GM12878 (cell line): ENCODE data around the gene SLFN5. TPM values are rescaled to one million over a fixed set of nuclear protein-coding genes. Genes with fewer than 3 reads are reported as not detected.

ENCODE experiments used
- ATAC-seq: fragments of 200-7000 bp; cut with Tn5 transposase; 3 replicates; pipeline ENCODE4 v1.9.1; 2020; ENCODE audit warnings: mild to moderate bottlenecking, moderate library complexity
- BruUV-seq: library from RNA; stranded (reverse); fragments of 400-500 nt; replicated peaks from 2 replicates; lab custom pipeline; 2021; lab: Mats Ljungman, UMichigan
- CTCF ChIA-PET: fragments of 300-600 bp; sonication (Branson Sonifier 250); formaldehyde crosslinking; extraction: SDS; loops from one replicate; lab custom pipeline; 2021; ENCODE audit warnings: inconsistent platforms; lab: Yijun Ruan, JAX
- POLR2A ChIA-PET: fragments of 350-600 bp; formaldehyde crosslinking; extraction: SDS; loops from one replicate; lab custom pipeline; 2021; ENCODE audit warnings: inconsistent platforms; lab: Charles Lee
- RAD21 ChIA-PET: fragments of 300-600 bp; sonication (Branson Sonifier 250); formaldehyde crosslinking; loops from one replicate; lab custom pipeline; 2023; ENCODE audit warnings: antibody characterized with exemption; ENCODE audit not compliant: unreplicated experiment; lab: Charles Lee
- SMC1A ChIA-PET: fragments of 300-600 bp; sonication (Branson Sonifier 250); formaldehyde crosslinking; loops from one replicate; lab custom pipeline; 2023; ENCODE audit not compliant: unreplicated experiment, uncharacterized antibody; lab: Charles Lee
- DNase-seq: peaks from one replicate; pipeline ENCODE4 v3.0.0-alpha.2; 2011; ENCODE audit warnings: low read depth, low spot score
- FAIRE-seq: peaks from 3 replicates; lab custom pipeline; 2011; peaks lifted over from hg19 to GRCh38; lab: Jason Lieb, UNC
- H2AFZ ChIP-seq: 2 replicates; pipeline ENCODE4 v1.6.0; 2011; ENCODE audit warnings: low read depth, low read length, control low read depth; ENCODE audit not compliant: control insufficient read depth
- H3K27ac ChIP-seq: 2 replicates; pipeline ENCODE4 v1.5.1; 2011; ENCODE audit warnings: control low read depth; ENCODE audit not compliant: control insufficient read depth, insufficient read depth
- H3K27me3 ChIP-seq, 2 experiments: replicated peaks in 1 of 2; 2 replicates each; pipeline versions ENCODE4 v1.6.0 to v1.6.1; 2011; ENCODE audit warnings: low read length in 1 of 2; ENCODE audit not compliant: control insufficient read depth in 2 of 2, insufficient read depth in 2 of 2
- H3K36me3 ChIP-seq, 2 experiments: 2 replicates each; pipeline ENCODE4 v1.5.1; 2011; ENCODE audit warnings: low read length in 1 of 2; ENCODE audit not compliant: control insufficient read depth in 2 of 2, insufficient read depth in 2 of 2
- H3K4me1 ChIP-seq: 2 replicates; pipeline ENCODE4 v1.6.1; 2011; ENCODE audit warnings: mild to moderate bottlenecking, low read length, moderate library complexity, mixed read lengths; ENCODE audit not compliant: control insufficient read depth, insufficient read depth
- H3K4me2 ChIP-seq: 2 replicates; pipeline ENCODE4 v1.6.0; 2011; ENCODE audit warnings: control low read depth; ENCODE audit not compliant: control insufficient read depth, insufficient read depth
- H3K4me3 ChIP-seq: fragments of 200-600 bp; sonication (generic); 2 replicates; pipeline ENCODE4 v1.5.1; 2016
- H3K79me2 ChIP-seq: 2 replicates; pipeline ENCODE4 v1.6.0; 2011; ENCODE audit warnings: low read length; ENCODE audit not compliant: control insufficient read depth, insufficient read depth
- H3K9ac ChIP-seq: 2 replicates; pipeline ENCODE4 v1.8.0; 2011; ENCODE audit warnings: low read length, control low read depth, mixed read lengths; ENCODE audit not compliant: control insufficient read depth, insufficient read depth
- H3K9me3 ChIP-seq: replicated peaks from 3 replicates; pipeline ENCODE4 v1.5.1; 2011; ENCODE audit warnings: mild to moderate bottlenecking, low read length; ENCODE audit not compliant: control insufficient read depth, insufficient read depth
- H4K20me1 ChIP-seq: 2 replicates; pipeline ENCODE4 v1.6.0; 2011; ENCODE audit not compliant: control insufficient read depth, insufficient read depth
- ATF3 ChIP-seq: IDR thresholded peaks from 2 replicates; pipeline ENCODE4 v1.6.1; 2011; ENCODE audit warnings: low read depth, mild to moderate bottlenecking, low read length, moderate library complexity, borderline replicate concordance; ENCODE audit errors: extremely low read depth
- ATF7 ChIP-seq: fragments of 450-650 bp; IDR thresholded peaks from 2 replicates; pipeline ENCODE4 v1.6.1; 2016; ENCODE audit warnings: low read depth, mild to moderate bottlenecking
- NFYA ChIP-seq: IDR thresholded peaks from 2 replicates; pipeline ENCODE4 v1.6.1; 2011; ENCODE audit warnings: low read depth, mild to moderate bottlenecking, low read length, improper control_type of control experiment, borderline replicate concordance
- NRF1 ChIP-seq: conservative IDR thresholded peaks from 2 replicates; pipeline ENCODE4 v1.6.1; 2011; ENCODE audit warnings: mild to moderate bottlenecking, low read depth, low read length, improper control_type of control experiment
- PAX5 ChIP-seq: IDR thresholded peaks from 2 replicates; pipeline ENCODE4 v1.6.1; 2011; ENCODE audit warnings: low read depth, low read length, borderline replicate concordance
- POU2F2 ChIP-seq: IDR thresholded peaks from 3 replicates; pipeline ENCODE4 v1.6.1; 2011; ENCODE audit warnings: low read depth, mild to moderate bottlenecking, low read length, borderline replicate concordance
- RELA ChIP-seq: fragments of 450-650 bp; IDR thresholded peaks from 2 replicates; pipeline ENCODE4 v1.8.0; 2014; ENCODE audit warnings: borderline replicate concordance; ENCODE audit not compliant: partially characterized antibody
- SKIL ChIP-seq: fragments of 450-650 bp; IDR thresholded peaks from 2 replicates; pipeline ENCODE4 v1.6.1; 2017; ENCODE audit warnings: mild to moderate bottlenecking, low read depth, inconsistent platforms; ENCODE audit not compliant: poor library complexity, severe bottlenecking
- ZBTB11 ChIP-seq: fragments of 450-650 bp; formaldehyde crosslinking; IDR thresholded peaks from 2 replicates; pipeline ENCODE4 v1.5.0; 2022; ENCODE audit warnings: mild to moderate bottlenecking, missing genetic modification characterization
- WGBS: methylation state at CpG from one replicate; pipeline ENCODE4 v1.1.6; 2016; ENCODE audit warnings: low lambda C conversion rate; ENCODE audit not compliant: insufficient replicate concordance, insufficient coverage; ENCODE audit errors: missing lambda C conversion rate; 5-methylcytosine and 5-hydroxymethylcytosine counted together
- in situ Hi-C: fragments of 300-500 bp; cut with MboI; formaldehyde crosslinking; loops from 9 replicates; pipeline ENCODE4 v1.14.3; 2018; ENCODE audit warnings: mixed read lengths
- intact Hi-C: fragments of 100-400 bp; cut with micrococcal nuclease; formaldehyde crosslinking; loops from one replicate; pipeline ENCODE4 v1.14.2; 2022; ENCODE audit not compliant: unreplicated experiment
- polyA plus RNA-seq, 11 experiments: library from polyadenylated mRNA; depleted of rRNA in 4 of 11; unstranded in 6 of 11; stranded (reverse) in 5 of 11; fragments of >200 nt; fragmentation: Nextera tagmentation in 4 of 11; fragmentation: Illumina TruSeq in 1 of 11; extraction: Ambion mirVana in 4 of 11; extraction: Trizol in 1 of 11; gene quantifications; 1 replicate in 1 of 11; 2 replicates in 10 of 11; pipeline versions ENCODE4 v1.2.1 to v1.2.3, GENCODE V29; 2011 to 2016; ENCODE audit warnings: inconsistent platforms in 2 of 11, missing spikeins in 2 of 11, low read depth in 1 of 11
- total RNA-seq, 4 experiments: library from RNA; depleted of rRNA in 3 of 4; stranded (reverse); fragments of >200 nt in 3 of 4; fragmentation: Illumina TruSeq in 1 of 4; extraction: Trizol in 1 of 4; gene quantifications; 2 replicates each; pipeline versions ENCODE4 v1.2.1 to v1.2.3, GENCODE V29; 2013 to 2021
- TF ChIP-seq, protein P1 (sequence below): fragments of 450-650 bp; formaldehyde crosslinking; IDR thresholded peaks from 2 replicates; pipeline ENCODE4 v1.4.0; 2020; ENCODE audit warnings: mild to moderate bottlenecking, moderate library complexity

SLFN5 gene
- total and polyA plus RNA-seq, 10 of the 15 experiments (the other 5 are each of a cell fraction or from before 2014, with no cell fraction given), result 0.19 to 2.1 (median 1.3) TPM

- in situ Hi-C loops, result no loop called here
- no peaks in the 10 kb centered on the region for H3K79me2 ChIP-seq
- DNase-seq, result no peak
- CTCF ChIA-PET, result interaction anchor here (0.6 kb wide), 1 partner anchor 105 kb away, joined by 4 read pairs; no protein-coding TSS in a partner anchor
- TF ChIP-seq POU2F2, result no peak
- no peak for TF ChIP-seq SKIL
- no peak for TF ChIP-seq ATF7
- TF ChIP-seq, protein P1, sequence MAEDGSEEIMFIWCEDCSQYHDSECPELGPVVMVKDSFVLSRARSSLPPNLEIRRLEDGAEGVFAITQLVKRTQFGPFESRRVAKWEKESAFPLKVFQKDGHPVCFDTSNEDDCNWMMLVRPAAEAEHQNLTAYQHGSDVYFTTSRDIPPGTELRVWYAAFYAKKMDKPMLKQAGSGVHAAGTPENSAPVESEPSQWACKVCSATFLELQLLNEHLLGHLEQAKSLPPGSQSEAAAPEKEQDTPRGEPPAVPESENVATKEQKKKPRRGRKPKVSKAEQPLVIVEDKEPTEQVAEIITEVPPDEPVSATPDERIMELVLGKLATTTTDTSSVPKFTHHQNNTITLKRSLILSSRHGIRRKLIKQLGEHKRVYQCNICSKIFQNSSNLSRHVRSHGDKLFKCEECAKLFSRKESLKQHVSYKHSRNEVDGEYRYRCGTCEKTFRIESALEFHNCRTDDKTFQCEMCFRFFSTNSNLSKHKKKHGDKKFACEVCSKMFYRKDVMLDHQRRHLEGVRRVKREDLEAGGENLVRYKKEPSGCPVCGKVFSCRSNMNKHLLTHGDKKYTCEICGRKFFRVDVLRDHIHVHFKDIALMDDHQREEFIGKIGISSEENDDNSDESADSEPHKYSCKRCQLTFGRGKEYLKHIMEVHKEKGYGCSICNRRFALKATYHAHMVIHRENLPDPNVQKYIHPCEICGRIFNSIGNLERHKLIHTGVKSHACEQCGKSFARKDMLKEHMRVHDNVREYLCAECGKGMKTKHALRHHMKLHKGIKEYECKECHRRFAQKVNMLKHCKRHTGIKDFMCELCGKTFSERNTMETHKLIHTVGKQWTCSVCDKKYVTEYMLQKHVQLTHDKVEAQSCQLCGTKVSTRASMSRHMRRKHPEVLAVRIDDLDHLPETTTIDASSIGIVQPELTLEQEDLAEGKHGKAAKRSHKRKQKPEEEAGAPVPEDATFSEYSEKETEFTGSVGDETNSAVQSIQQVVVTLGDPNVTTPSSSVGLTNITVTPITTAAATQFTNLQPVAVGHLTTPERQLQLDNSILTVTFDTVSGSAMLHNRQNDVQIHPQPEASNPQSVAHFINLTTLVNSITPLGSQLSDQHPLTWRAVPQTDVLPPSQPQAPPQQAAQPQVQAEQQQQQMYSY (CRISPR knock-in tag), result no peak
- TF ChIP-seq PAX5, result no peak
- TF ChIP-seq ATF3, result no peak
- no peak for TF ChIP-seq NFYA
- TF ChIP-seq ZBTB11 (CRISPR knock-in tag), result no peak
- TF ChIP-seq NRF1, result no peak
- TF ChIP-seq RELA, result no peak
- TF ChIP-seq, all 136 proteins: peak for 0
- ChIA-PET POLR2A (no interaction called here), RAD21 (no interaction called here), SMC1A (interaction anchor here (0.6 to 1.5 kb wide), 2 partner anchors 9 to 38 kb away, joined by 3 read pairs; no protein-coding TSS in a partner anchor)
- H3K27me3 ChIP-seq, result no peaks in the 10 kb centered on the region
- intact Hi-C loops, result no loop called here
- ATAC-seq, result no peak
- FAIRE-seq, result no peak
- no peaks in the 10 kb centered on the region; the same call in 2 of the 3 replicates for H3K9me3 ChIP-seq
- H3K4me3 ChIP-seq, result no peak overlapping the region
- H4K20me1 ChIP-seq, result no peaks in the 10 kb centered on the region
- BruUV-seq, result no TSS peak
- no peak overlapping the region for H2AFZ ChIP-seq
- no peak overlapping the region for H3K27ac ChIP-seq
- no peak overlapping the region for H3K9ac ChIP-seq
- 85% methylated on average over 2 of the region's 2 CpGs for WGBS
- no peaks in the 10 kb centered on the region for H3K36me3 ChIP-seq
- H3K4me2 ChIP-seq, result no peak overlapping the region
- H3K4me1 ChIP-seq, result no peaks in the 10 kb centered on the region
Measured at GRCh38 chr17:35222452-35222851, 20.4 kb upstream of the SLFN5 start.
